ENCODE data around the gene NBPF11.
"Not testable (repeated sequence)": the region's sequence is repeated elsewhere in the genome, so short reads cannot be mapped to it uniquely, and the experiment has no call there.

NBPF11 gene

DNA sequence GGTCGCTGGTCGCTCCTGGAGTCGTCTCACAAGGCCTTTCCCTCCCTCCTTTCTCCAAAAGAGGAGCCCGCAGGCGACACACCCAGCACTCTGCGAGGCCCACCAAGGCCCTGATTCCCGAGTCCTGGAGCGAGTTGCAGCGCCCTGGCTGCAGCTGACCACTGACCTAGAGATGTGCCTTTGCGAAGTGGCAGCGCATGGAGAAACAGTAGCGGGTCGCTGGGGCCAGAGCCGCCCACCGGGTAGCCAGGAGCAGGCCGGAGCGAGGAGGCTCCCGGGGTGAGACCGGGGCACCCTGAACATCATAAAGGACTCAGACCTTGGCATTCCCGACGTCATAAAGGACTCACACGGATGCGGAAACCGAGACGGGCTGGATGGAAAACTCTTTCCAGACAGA is 10.3 kb upstream of the NBPF11 start:
- no peak overlapping the region for H3K27ac ChIP-seq
- DNase-seq = no peak
- intact Hi-C loops (cut with DNase I; ENCODE audit: low total_unique reads) = no loop called here

DNA sequence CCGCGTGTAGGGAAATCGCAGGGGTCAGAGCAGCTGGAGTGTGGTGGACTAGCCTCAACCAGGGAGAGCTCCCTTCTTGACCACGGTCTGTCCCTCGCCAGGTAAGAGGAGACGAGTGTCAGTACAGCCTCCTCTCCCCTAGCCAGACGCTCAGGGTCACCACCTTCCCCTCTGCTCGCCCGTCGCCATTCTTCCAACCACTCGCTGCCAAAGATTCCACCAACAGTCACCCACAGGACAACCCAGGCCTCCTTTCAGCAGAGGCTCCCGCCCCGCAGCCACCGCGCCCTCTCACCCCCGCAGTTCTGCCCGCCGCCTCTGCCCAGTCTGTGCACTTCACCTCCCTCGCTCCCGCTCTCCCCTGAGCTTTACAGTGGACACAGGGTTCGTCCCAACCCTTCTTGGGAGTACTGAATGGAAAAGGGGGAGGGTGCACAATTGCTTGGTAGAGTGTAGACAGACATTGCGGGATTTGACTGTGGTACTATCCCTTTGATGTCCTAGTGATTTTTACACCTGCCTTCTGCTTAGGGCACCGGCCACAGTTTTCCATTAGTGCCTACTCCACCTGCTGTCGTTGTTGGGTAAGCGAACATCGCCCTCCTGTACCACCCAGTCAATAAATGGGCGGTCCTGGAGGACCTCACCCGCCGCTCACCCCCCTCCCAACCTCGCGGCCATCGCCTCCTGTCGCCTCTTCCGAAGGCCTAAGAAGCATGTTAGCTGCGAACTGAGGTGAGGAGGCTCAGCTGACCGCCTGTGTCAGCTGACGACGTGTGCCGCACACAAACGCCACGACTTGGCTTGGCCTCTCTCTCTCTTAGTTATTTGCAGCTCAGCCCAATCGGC is 9.2 kb upstream of the NBPF11 start:
- Histone ChIP-seq H3K9me3 (no peaks in the 10 kb centered on the region), H3K27me3 (peaks cover 0 to 30% of the 10 kb centered on the region in 2 donors), H3K27ac (no peak overlapping the region), H3K36me3 (no peaks in the 10 kb centered on the region), H3K4me3 (no peak overlapping the region), H3K4me1 (no peaks in the 10 kb centered on the region)
- TF ChIP-seq, protein P1, sequence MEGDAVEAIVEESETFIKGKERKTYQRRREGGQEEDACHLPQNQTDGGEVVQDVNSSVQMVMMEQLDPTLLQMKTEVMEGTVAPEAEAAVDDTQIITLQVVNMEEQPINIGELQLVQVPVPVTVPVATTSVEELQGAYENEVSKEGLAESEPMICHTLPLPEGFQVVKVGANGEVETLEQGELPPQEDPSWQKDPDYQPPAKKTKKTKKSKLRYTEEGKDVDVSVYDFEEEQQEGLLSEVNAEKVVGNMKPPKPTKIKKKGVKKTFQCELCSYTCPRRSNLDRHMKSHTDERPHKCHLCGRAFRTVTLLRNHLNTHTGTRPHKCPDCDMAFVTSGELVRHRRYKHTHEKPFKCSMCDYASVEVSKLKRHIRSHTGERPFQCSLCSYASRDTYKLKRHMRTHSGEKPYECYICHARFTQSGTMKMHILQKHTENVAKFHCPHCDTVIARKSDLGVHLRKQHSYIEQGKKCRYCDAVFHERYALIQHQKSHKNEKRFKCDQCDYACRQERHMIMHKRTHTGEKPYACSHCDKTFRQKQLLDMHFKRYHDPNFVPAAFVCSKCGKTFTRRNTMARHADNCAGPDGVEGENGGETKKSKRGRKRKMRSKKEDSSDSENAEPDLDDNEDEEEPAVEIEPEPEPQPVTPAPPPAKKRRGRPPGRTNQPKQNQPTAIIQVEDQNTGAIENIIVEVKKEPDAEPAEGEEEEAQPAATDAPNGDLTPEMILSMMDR (IDR thresholded peaks at IDR 0.05) = no peak
- intact Hi-C loops (cut with DNase I; ENCODE audit: low total_unique reads) = no loop called here
- DNase-seq = no peak

More for the DNA sequence above, 10.3 kb upstream of the NBPF11 start:
- H3K4me1 ChIP-seq = no peaks in the 10 kb centered on the region
- H3K27me3 ChIP-seq = peaks cover 0 to 30% of the 10 kb centered on the region in 2 donors
- no peak overlapping the region for H3K4me3 ChIP-seq
- TF ChIP-seq, protein P1 (IDR thresholded peaks at IDR 0.05) = no peak
- H3K36me3 ChIP-seq = no peaks in the 10 kb centered on the region
- no peaks in the 10 kb centered on the region for H3K9me3 ChIP-seq

DNA sequence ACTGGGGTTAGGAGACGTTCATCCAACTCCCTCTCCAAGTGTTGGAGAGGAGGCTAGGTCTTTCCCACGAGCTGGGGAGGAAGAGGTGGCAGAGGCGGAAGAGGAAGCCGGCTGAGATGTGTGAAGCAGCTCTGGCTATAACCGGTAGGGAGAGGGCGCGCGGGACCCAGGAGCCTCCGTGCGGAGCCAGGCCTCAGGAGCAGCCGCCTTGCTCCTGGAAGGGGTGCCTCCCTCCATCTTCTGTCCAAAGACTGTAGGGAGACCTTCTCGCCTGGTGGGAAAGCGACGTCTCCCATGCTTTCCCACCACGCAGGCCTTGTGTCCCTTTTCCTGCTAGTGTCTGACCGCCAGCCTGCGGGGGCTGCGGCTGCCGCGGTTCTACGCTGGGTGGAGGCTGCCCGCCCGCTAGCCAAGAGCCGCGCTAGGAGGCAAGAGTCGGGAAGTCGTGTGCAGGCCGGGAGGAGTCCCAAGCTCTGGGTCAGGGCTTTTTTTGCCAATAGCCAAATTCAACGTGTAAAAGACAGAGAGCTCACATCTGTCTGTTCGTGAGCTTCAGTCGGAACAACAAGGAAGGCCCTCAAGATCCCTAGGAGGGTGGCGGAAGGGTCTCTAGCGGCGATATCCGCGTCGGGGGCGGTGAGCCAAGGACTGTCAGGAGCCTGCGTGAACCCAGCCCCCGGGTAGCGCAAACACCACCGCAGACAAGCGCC is 8.4 kb upstream of the NBPF11 start:
- Histone ChIP-seq H3K27me3 (peaks cover 0 to 33% of the 10 kb centered on the region in 2 donors), H3K27ac (no peak overlapping the region), H3K36me3 (no peaks in the 10 kb centered on the region), H3K9me3 (no peaks in the 10 kb centered on the region), H3K4me3 (no peak overlapping the region), H3K4me1 (no peaks in the 10 kb centered on the region)
- intact Hi-C loops (cut with DNase I; ENCODE audit: low total_unique reads) = no loop called here
- no peak for DNase-seq
- TF ChIP-seq, protein P1 (IDR thresholded peaks at IDR 0.05) = no peak

DNA sequence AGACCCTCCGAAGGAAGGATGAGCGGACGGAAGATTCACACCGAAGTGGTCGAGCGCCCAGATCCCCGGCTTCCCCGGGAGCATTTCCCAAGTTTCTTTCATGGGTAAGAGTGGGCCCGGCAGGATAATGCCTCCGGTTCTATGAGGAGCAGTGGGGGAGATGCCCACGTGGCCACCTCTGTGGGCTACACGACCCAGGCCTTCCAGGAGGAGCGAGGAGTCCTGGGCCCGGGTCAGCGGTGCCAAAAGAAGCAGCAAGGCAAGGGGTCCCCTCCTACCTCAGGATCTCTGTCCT is 7.9 kb upstream of the NBPF11 start:
- no peak overlapping the region for H3K4me3 ChIP-seq
- H3K27me3 ChIP-seq = peaks cover 0 to 33% of the 10 kb centered on the region in 2 donors
- TF ChIP-seq, protein P1 (IDR thresholded peaks at IDR 0.05) = no peak
- H3K27ac ChIP-seq = no peak overlapping the region
- no peak for DNase-seq
- intact Hi-C loops (cut with DNase I; ENCODE audit: low total_unique reads) = no loop called here
- no peaks in the 10 kb centered on the region for H3K4me1 ChIP-seq
- H3K36me3 ChIP-seq = no peaks in the 10 kb centered on the region
- H3K9me3 ChIP-seq = no peaks in the 10 kb centered on the region

DNA sequence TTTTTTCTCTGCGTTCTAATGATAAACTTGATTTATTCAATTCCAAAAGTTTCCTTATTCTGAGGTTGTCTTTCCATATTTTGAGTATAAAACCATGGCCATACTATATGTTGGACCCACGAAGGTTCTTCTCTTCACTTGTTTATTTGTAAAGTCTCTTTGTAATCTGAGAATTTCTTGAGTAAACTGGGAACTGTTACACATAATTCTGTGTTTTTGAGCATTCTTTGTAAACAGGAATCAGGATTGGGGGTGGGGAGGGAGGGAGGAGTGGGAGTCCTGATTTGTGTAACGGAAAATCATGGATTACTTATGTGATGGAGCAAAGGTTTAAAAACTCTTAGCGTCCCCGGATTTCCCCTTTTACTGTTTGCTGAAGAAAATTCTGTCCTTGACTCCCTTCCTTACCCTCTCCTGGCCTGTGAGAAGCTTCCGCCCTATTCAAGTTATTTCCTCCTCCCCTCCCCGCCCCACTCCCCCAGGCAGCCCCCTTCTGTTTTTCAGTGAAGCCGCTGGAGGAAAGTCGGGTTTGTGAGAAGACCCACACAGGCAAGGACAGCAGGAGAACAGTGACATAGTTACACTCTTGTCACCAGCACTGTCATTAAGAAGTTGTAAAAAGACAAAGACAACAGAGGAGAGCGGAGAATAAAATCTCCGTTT is 6.4 kb upstream of the NBPF11 start:
- H3K27me3 ChIP-seq = peaks cover 0 to 33% of the 10 kb centered on the region in 2 donors
- intact Hi-C loops (cut with DNase I; ENCODE audit: low total_unique reads) = no loop called here
- no peaks in the 10 kb centered on the region for H3K4me1 ChIP-seq
- H3K4me3 ChIP-seq = no peak overlapping the region
- TF ChIP-seq, protein P1 (IDR thresholded peaks at IDR 0.05) = no peak
- no peak overlapping the region for H3K27ac ChIP-seq
- no peak for DNase-seq
- H3K9me3 ChIP-seq = no peaks in the 10 kb centered on the region
- no peaks in the 10 kb centered on the region for H3K36me3 ChIP-seq

DNA sequence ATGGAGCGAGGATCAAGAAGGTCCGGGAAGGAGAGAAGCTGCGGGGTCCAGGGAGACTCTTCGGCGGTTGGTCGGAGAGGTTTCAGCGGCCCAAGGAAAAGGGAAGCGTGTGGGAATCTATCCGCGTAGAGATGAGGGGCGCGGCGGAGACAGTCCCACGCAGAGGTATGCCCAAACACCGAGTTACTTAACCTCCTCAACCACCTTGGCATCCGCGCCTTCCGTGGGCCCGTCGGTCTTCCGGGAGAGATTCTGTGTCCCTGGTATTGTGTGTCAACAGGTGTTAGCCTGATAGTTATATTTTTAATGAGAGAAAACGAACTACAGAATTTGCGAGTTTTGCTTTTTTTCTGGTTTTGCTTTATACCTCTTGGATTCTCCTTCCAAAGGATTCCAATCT is 5.7 kb upstream of the NBPF11 start:
- H3K9me3 ChIP-seq; H3K4me3 ChIP-seq; H3K27ac ChIP-seq; DNase-seq; intact Hi-C loops (cut with DNase I; ENCODE audit: low total_unique reads); H3K4me1 ChIP-seq; H3K36me3 ChIP-seq: not testable (repeated sequence)
- peaks cover 0 to 33% of the 10 kb centered on the region in 2 donors for H3K27me3 ChIP-seq

DNA sequence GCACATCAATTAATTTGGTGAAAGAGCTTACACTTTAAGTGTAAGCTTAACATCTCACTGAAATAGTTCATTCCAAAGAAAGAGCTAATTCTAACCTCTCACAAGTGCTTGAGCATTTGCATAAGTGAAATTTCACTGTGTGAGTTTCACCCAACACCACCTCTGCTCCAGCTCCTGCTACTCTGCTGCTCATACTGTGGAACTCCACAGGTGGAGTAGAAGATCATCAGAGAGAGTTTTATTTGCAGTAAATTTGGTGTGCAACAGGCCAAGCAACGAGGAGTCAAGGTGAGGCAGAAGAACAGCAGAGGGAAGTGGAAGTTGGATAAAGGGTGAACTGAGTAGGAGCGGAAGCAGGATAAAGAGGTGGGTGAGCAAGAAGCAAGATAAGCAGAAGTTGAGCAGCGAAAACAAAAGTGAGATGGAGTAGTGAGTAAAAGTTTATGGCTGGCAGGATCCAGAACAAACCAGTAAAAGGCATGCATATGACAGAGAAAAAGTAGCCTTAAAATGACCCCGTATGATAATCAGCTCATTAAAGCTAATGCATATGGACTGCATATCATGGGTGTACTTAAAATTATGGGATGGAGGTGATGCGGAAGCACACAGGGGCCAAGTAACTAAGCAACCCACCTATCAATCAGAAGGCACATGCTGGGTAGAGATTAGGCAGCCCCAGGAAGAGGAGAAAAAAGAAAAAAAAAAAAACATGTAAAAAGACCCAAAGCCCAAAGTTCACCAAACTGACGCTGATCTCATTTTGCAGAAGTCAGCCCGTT is 3.6 kb upstream of the NBPF11 start:
- H3K36me3 ChIP-seq, H3K4me3 ChIP-seq: not testable (repeated sequence)

DNA sequence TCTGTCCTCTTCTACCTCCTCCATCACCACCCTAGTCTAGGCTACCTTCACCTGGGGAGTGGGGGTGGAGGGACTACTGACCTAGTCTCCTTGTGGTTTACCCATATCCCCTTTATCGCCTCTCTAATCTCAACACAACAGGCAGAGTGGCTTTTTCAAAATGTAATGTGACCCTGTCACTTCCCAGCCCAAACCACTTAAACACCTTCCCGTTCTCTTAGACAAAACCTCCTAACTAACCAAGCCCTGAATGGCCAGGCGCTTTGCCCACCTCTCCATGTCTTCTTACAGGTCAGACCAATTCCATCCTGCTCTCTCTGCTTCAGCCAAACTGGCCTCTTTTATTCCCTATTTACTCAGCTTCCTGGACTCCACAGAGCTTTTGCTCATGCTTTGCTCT is 714 bp upstream of the NBPF11 start:
- DNase-seq; H3K4me1 ChIP-seq; H3K36me3 ChIP-seq; H3K27ac ChIP-seq; H3K4me3 ChIP-seq; H3K27me3 ChIP-seq; intact Hi-C loops (cut with DNase I; ENCODE audit: low total_unique reads); H3K9me3 ChIP-seq: not testable (repeated sequence)

More for the DNA sequence above, 3.6 kb upstream of the NBPF11 start:
- peaks cover 0 to 24% of the 10 kb centered on the region in 2 donors for H3K27me3 ChIP-seq
- intact Hi-C loops (cut with DNase I; ENCODE audit: low total_unique reads); H3K27ac ChIP-seq; H3K9me3 ChIP-seq; DNase-seq; H3K4me1 ChIP-seq: not testable (repeated sequence)

Measured in tibial artery (tissue), 4 donors.